Spinal cord (tissue), 10 donors: ENCODE data around the gene AURKAIP1. TPM values are rescaled to one million over a fixed set of nuclear protein-coding genes. Genes with fewer than 3 reads are reported as not detected.

Experiments
- DNase-seq, 6 donors: peaks; one replicate each; pipeline versions ENCODE4 v3.0.0 to v3.0.0-alpha.2; 2013 to 2015; ENCODE audit warnings: low spot score in 6 of 6, low read depth in 4 of 6
- H3K27ac ChIP-seq: one replicate; pipeline ENCODE4 v1.5.1; 2013; ENCODE audit warnings: low read depth, low read length, control low read depth
- H3K27me3 ChIP-seq: one replicate; pipeline ENCODE4 v1.6.1; 2013; ENCODE audit warnings: low read length; ENCODE audit not compliant: control insufficient read depth, insufficient read depth
- H3K36me3 ChIP-seq: one replicate; pipeline ENCODE4 v1.6.1; 2013; ENCODE audit warnings: low read length; ENCODE audit not compliant: control insufficient read depth, insufficient read depth
- H3K4me1 ChIP-seq: one replicate; pipeline ENCODE4 v1.6.1; 2013; ENCODE audit warnings: low read length; ENCODE audit not compliant: control insufficient read depth, insufficient read depth
- H3K4me3 ChIP-seq: one replicate; pipeline ENCODE4 v1.5.1; 2013; ENCODE audit warnings: low read depth, low read length, control low read depth
- H3K9me3 ChIP-seq: one replicate; pipeline ENCODE4 v1.6.1; 2013; ENCODE audit warnings: low read length; ENCODE audit not compliant: control insufficient read depth, insufficient read depth
- WGBS: methylation state at CpG from one replicate; pipeline ENCODE4 v1.1.5; 2013; ENCODE audit warnings: missing lambda C conversion rate; ENCODE audit not compliant: insufficient coverage; 5-methylcytosine and 5-hydroxymethylcytosine counted together
- polyA plus RNA-seq, 2 donors: library from polyadenylated mRNA; unstranded; fragments of 120-200 nt; gene quantifications; one replicate each; pipeline ENCODE4 v1.2.1, GENCODE V29; 2013; ENCODE audit not compliant: insufficient read length in 2 of 2
- total RNA-seq, 2 donors: library from RNA; depleted of rRNA in 1 of 2; stranded (reverse); fragments of 120-200 nt in 1 of 2; fragments of >200 nt in 1 of 2; gene quantifications; one replicate each; pipeline versions ENCODE4 v1.2.3 to v1.2.4, GENCODE V29; 2013 to 2014
- donor health status: healthy.

AURKAIP1 gene
- total and polyA plus RNA-seq, 4 donors: 41.4 to 130 (median 115) TPM

DNA sequence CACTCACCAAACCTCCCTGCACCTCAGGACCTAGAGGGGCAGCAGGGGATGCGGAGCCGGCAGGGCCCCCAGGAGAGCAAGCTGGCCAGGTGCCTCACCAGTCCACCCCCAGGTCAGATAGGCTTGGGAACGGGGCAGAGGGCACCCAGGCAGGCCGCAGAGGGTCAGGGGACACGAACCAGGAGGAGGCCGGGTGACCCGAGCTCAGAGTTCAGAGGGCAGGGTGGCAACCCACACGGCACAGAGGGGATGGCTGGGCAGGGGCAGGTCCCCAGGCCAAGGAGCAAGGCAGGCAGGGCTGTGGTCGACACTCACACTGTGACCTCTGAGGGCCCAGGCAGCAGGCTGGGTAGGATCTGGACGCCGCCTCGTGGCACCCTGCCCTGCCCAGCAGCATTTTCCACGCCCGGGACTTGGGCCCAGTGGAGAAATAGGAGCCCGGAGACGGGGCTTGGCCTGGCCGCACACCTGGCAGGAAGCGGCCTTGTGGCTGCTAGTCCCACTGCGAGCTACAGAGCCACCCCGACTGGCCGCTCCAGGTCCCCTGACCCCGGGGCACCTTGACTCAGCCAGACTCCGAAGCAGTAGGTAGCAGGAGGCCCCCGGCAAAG, 31.1 kb downstream of the AURKAIP1 start:
- no peak for DNase-seq
- no peaks in the 10 kb centered on the region for H3K27me3 ChIP-seq
- peaks cover 90% of the 10 kb centered on the region for H3K36me3 ChIP-seq
- no peak overlapping the region for H3K27ac ChIP-seq
- H3K4me1 ChIP-seq: peaks cover 34% of the 10 kb centered on the region
- H3K9me3 ChIP-seq: no peaks in the 10 kb centered on the region
- H3K4me3 ChIP-seq: no peak overlapping the region
- 91% methylated on average over 24 of the region's 24 CpGs for WGBS

DNA sequence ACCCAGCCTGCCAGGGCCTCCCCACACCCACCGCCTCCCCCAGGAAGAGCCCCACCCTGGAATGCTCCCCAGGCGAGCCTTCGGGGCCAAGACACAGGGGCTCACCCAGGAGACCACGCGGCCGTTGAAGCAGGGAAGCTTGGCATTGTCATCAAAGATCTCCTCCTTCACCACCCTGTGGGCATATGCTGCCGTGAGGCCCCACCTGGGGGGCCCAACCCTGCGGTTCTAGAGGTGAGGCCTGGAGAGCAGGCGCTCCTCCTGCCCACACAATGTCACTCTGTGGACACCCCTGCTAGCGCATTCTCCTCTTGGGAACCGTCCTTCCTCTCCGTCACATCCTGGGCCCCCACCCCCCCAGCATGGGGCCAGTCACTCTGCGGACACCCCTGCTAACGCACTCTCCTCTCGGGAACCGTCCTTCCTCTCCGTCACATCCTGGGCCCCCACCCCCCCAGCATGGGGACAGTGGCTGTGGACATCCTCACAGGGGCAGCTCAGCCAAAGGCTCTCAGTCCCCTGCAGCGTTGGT, 32.4 kb downstream of the AURKAIP1 start:
- no peak overlapping the region for H3K4me3 ChIP-seq
- 74% methylated on average over 12 of the region's 18 CpGs for WGBS
- no peak for DNase-seq
- peaks cover 26% of the 10 kb centered on the region for H3K4me1 ChIP-seq
- H3K27ac ChIP-seq: no peak overlapping the region
- peaks cover 100% of the 10 kb centered on the region for H3K36me3 ChIP-seq
- no peaks in the 10 kb centered on the region for H3K9me3 ChIP-seq
- no peaks in the 10 kb centered on the region for H3K27me3 ChIP-seq

DNA sequence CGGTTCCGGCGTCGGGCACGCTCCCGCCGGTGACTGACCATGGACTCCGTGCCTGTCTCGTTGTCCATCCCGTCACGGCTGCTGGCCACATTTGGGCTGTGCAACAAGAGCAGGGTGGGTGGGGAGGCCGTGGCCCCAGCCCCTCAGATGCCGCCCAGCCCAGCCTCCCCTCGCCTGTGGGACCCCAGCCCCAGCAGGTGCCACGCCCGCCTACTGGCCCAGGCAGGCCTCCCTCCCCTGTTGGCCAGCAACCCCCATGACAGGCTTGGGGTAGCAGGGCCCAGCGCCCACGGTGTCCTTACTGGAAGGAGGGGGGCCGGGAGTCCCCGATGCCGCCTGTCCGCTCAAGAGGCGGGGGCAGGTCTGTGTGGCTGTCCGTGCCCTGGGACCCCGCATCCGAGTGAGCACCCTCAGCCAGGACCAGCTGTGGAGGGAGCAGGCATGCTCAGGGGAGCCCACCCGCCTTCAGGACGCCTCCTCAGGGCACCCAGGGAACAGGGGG, 32.9 kb downstream of the AURKAIP1 start:
- DNase-seq: no peak
- no peaks in the 10 kb centered on the region for H3K9me3 ChIP-seq
- H3K4me1 ChIP-seq: peaks cover 21% of the 10 kb centered on the region
- 96% methylated on average over 23 of the region's 28 CpGs for WGBS
- H3K27me3 ChIP-seq: no peaks in the 10 kb centered on the region
- H3K36me3 ChIP-seq: peaks cover 100% of the 10 kb centered on the region
- no peak overlapping the region for H3K4me3 ChIP-seq
- H3K27ac ChIP-seq: no peak overlapping the region

DNA sequence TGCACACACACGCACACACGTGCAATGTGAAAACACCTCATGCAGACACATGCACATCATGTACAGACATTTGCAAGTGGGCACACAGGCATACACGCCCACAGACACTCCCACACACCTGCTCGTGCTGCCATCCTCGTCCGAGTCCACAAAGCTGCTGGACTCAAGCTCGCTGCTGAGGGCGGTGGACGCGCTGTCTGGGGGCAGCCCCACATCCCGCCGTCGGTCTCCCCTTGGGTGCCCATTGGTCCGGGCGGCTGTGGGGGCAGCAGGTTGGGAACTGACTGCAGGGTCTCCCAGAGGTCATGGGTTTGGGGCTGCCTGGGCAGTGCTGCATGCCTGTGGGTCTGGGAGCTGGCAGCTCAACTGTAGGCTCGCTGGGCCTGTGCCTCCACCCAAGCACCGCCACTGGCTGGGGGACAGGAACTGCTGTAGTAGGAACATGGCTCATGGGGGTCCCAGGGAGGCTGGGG, 33.4 kb downstream of the AURKAIP1 start:
- Histone ChIP-seq H3K27me3 (no peaks in the 10 kb centered on the region), H3K4me1 (peaks cover 15% of the 10 kb centered on the region), H3K27ac (no peak overlapping the region), H3K4me3 (no peak overlapping the region), H3K9me3 (no peaks in the 10 kb centered on the region), H3K36me3 (peaks cover 100% of the 10 kb centered on the region)
- 95% methylated on average over 17 of the region's 17 CpGs for WGBS
- no peak for DNase-seq

DNA sequence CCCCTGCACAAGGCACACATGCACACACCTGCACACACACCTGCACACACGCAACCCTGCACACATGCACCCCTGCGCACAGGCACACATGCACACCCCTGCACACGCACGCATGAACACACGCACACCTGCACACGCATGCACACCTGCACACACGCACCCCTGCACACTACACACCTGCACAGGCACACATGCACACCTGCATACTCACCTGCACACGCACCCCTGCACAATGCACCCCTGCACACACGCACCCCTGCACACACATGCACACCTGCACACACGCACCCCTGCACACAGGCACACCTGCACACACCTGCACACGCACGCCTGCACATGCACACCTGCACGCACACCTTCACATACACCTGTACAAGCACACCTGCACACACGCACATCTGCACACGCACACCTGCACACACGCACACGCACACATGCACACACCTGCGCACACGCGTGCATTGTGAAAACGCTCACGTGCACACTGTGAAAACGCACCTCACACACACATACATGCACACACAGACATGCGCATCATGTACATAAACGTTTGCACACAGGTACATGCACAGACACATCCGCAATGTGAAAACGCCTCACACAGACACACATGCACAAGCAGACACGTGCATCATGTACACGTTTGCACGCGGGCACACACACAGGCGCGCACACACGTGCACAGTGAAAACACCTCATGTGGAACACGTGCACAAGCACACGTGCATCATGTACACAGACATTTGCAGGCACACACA, 34.0 kb downstream of the AURKAIP1 start:
- Histone ChIP-seq H3K4me1 (peaks cover 9% of the 10 kb centered on the region), H3K27ac (no peak overlapping the region), H3K27me3 (no peaks in the 10 kb centered on the region), H3K4me3 (no peak overlapping the region), H3K36me3 (peaks cover 100% of the 10 kb centered on the region), H3K9me3 (no peaks in the 10 kb centered on the region)
- DNase-seq: no peak
- WGBS: 93% methylated on average over 36 of the region's 36 CpGs

DNA sequence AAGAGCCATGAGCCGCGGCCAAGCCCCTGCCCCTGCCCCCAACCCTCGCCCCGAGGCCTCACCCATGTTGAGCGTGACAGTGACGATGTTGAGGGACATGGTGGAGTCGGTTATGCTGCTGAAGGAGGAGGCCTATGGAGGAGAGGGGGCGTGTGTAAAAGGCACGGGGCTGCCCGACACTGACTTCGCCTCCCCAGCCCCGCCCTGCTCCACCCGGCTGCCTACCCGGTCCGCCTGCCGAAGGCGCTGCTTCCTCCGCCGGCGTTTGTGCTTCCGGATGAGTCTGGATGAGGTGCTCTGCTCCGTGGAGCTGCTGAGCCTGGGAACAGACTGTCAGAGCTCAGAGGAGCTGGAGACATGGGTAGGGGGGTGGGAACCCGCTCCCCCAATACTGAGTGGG, 34.8 kb downstream of the AURKAIP1 start:
- peaks cover 1% of the 10 kb centered on the region for H3K4me1 ChIP-seq
- 90% methylated on average over 23 of the region's 23 CpGs for WGBS
- no peak overlapping the region for H3K4me3 ChIP-seq
- DNase-seq: no peak
- no peaks in the 10 kb centered on the region for H3K9me3 ChIP-seq
- H3K36me3 ChIP-seq: peaks cover 100% of the 10 kb centered on the region
- no peaks in the 10 kb centered on the region for H3K27me3 ChIP-seq
- no peak overlapping the region for H3K27ac ChIP-seq

DNA sequence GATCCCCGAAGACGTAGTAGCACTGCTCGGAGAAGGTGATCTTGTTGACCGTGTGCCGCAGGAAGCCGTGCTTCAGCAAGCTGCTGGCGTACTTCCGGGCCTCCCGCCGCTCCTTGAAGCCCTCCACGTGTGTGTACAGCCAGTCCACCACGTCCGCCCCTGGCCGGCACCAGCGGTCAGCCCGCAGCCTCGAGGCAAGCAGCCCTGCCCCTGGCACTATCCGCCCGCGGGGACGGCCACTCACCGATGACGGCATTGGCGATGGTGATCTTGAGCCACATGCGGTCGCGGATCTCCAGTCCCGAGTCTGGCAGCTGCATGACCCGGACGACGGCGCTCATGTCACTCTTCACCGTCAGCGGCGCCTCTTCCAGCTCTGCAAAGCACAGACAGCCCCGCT, 36.7 kb downstream of the AURKAIP1 start:
- Histone ChIP-seq H3K27me3 (no peaks in the 10 kb centered on the region), H3K36me3 (peaks cover 100% of the 10 kb centered on the region), H3K4me3 (no peak overlapping the region), H3K4me1 (no peaks in the 10 kb centered on the region), H3K27ac (no peak overlapping the region), H3K9me3 (no peaks in the 10 kb centered on the region)
- DNase-seq: no peak
- WGBS: 92% methylated on average over 36 of the region's 36 CpGs

DNA sequence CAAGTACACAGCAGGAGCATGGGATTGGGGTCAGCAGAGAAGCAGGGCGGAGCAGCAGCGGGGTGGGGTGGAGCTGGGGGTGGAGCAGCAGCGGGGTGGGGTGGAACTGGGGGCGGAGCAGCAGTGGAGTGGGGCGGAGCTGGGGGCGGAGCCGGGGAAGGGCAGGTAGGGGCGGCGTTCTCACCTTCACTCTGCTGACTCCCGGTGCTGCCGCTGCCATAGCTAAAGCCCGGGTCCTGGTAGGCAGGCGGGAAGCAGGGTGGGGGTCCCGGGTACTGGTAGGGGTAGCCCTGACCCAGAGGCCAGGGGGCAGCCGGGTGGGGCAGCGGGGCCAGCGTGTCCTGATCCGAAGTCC, 37.2 kb downstream of the AURKAIP1 start:
- Histone ChIP-seq H3K36me3 (peaks cover 100% of the 10 kb centered on the region), H3K9me3 (no peaks in the 10 kb centered on the region), H3K4me3 (no peak overlapping the region), H3K27ac (no peak overlapping the region), H3K27me3 (no peaks in the 10 kb centered on the region), H3K4me1 (no peaks in the 10 kb centered on the region)
- no peak for DNase-seq
- 84% methylated on average over 18 of the region's 18 CpGs for WGBS

DNA sequence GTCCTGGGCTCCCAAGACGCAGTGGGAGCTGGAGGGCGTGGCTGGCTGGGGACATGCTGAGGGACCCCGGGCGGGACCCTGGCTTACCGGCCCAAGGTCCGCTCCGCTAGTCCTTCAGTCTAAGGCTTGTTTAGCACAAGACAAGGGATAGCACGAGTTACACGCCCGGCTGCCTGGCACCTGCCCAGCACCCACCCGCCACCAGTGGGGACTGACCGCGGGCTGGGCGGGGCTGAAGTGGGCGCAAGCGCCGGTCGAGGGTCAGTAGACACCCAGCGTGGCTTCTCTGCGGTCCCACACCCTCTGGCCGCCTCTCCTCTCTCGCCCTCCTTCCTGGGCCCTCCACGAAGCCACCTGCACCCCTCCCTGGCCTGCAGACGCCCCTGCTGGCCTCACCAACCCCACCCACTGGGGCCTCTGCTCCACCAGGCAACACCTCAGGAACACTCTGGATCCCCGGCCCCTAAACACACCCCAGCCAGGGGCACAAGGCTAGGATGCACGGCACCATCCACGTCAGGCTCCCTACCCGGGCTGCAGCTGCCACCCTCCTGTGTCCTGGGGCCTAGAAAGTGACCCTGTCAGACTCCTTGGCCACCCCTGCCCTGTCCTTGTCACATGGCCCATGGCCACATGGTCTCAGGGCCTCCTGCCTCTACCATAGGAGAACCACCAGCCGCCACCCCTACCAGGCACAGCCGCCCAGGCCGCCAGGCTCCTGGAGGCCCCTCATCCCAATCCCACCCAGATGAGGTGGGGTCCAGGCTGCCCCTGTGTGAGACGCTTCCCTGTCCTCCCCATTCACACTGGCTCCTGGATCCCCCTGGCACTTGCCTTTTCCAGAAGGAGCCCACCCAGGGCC, 37.8 kb downstream of the AURKAIP1 start:
- Histone ChIP-seq H3K27ac (no peak overlapping the region), H3K27me3 (no peaks in the 10 kb centered on the region), H3K9me3 (no peaks in the 10 kb centered on the region), H3K36me3 (peaks cover 100% of the 10 kb centered on the region), H3K4me3 (no peak overlapping the region), H3K4me1 (no peaks in the 10 kb centered on the region)
- WGBS: 95% methylated on average over 31 of the region's 32 CpGs
- DNase-seq: no peak
